Panc1 (cell line): Measurements from ENCODE around the gene C16orf89.

Experiments used
- CTCF ChIP-seq: fragments of 450-650 bp; IDR thresholded peaks from 2 replicates; pipeline ENCODE4 v1.5.1; 2017; ENCODE audit warnings: mild to moderate bottlenecking
- POLR2AphosphoS5 ChIP-seq: IDR thresholded peaks from 2 replicates; pipeline ENCODE4 v1.6.1; 2012; ENCODE audit warnings: mild to moderate bottlenecking, low read depth, low read length, moderate library complexity
- REST ChIP-seq, 2 experiments: IDR thresholded peaks; 2 replicates each; pipeline ENCODE4 v1.6.1; 2011 to 2012; ENCODE audit warnings: low read depth in 2 of 2, control low read depth in 1 of 2, low read length in 1 of 2, mild to moderate bottlenecking in 1 of 2, moderate library complexity in 1 of 2; ENCODE audit not compliant: insufficient read depth in 1 of 2
- SIN3A ChIP-seq: IDR thresholded peaks from 2 replicates; pipeline ENCODE4 v1.6.1; 2012; ENCODE audit warnings: low read depth, mild to moderate bottlenecking, low read length, moderate library complexity, borderline replicate concordance; ENCODE audit not compliant: insufficient read depth
- TCF7L2 ChIP-seq: IDR thresholded peaks from 2 replicates; pipeline ENCODE4 v1.6.1; 2011; ENCODE audit warnings: mild to moderate bottlenecking, low read depth, low read length, inconsistent platforms

GRCh38 chr16:5005916-5006315, 59.8 kb downstream of the C16orf89 start:
- TF ChIP-seq CTCF, result no peak
- TF ChIP-seq REST (IDR thresholded peaks at IDR 0.05; ENCODE audit: insufficient read depth in 1 of 2, low read depth in 2 of 2, low read length in 1 of 2), result no peak
- no peak for TF ChIP-seq SIN3A
- no peak for TF ChIP-seq TCF7L2
- TF ChIP-seq POLR2AphosphoS5, result no peak
